ENCODE results near the gene PHF2. TPM values are rescaled to one million over a fixed set of nuclear protein-coding genes. Genes with fewer than 3 reads are reported as not detected.

PHF2 gene
- 10 to 100 TPM in 3 of 4 donors, 1 to 10 TPM in 1; 8.6 to 21.2 (median 12.8) TPM for polyA plus RNA-seq
- long read RNA-seq, donor 1, result 0 reads
- long read RNA-seq, donor 2, result 0 reads
- long read RNA-seq, donor 3, result 0 reads
- long read RNA-seq, donor 4, result 0 reads
- long read RNA-seq, donor 5, full-length matches to known transcripts, result 1 of 1 reads
- long read RNA-seq, donor 5, partial matches to known transcripts, result 0 of 1 reads
- long read RNA-seq, donor 5, other reads (novel, unspliced or antisense), result 0 of 1 reads
- long read RNA-seq, donor 6, result 0 reads
- long read RNA-seq, donor 7, result 0 reads
- long read RNA-seq, donor 8, result 0 reads
- long read RNA-seq, donor 9, result 0 reads
- long read RNA-seq, donor 10, result 0 reads

GRCh38 chr9:93576258-93577077 lies at the start of gene PHF2:
Gene PHF2 (plus strand): TSS chr9:93576584. CDS start chr9:93576774, 190 bp downstream.
- Histone ChIP-seq H3K4me1 (ENCODE audit: control insufficient read depth in 3 of 3, insufficient read depth in 2 of 3, low read depth in 1 of 3, low read length in 2 of 3) (peaks cover 3 to 36% (median 9%) of the 10 kb centered on the region in 3 donors), H3K27ac (ENCODE audit: low read depth in 1 of 3, low read length in 2 of 3) (peak within 1 kb of the TSS; percentile 71 to 91 (median 78)), H3K9me3 (ENCODE audit: control insufficient read depth in 2 of 2, insufficient read depth in 1 of 2, low read depth in 1 of 2, low read length in 1 of 2) (no peaks in the 10 kb centered on the region), H3K27me3 (ENCODE audit: control insufficient read depth in 3 of 3, insufficient read depth in 3 of 3, low read length in 3 of 3) (no peaks in the 10 kb centered on the region), H3K36me3 (ENCODE audit: control insufficient read depth in 3 of 3, insufficient read depth in 2 of 3, low read depth in 1 of 3, low read length in 3 of 3) (peaks cover 0 to 3% (median 0%) of the 10 kb centered on the region in 3 donors), H3K4me3 (ENCODE audit: low read depth in 1 of 3, low read length in 3 of 3) (peak within 1 kb of the TSS; percentile 59 to 92 (median 77))
- FAIRE-seq (no peak), DNase-seq (peak in 1 of 2 donors; percentile 74)
- WGBS, 3 donors, result 1 to 3% (median 1%) methylated on average over 24 to 140 of the region's 140 CpGs

- Histone ChIP-seq H3K36me3 (ENCODE audit: control insufficient read depth in 3 of 3, insufficient read depth in 2 of 3, low read depth in 1 of 3, low read length in 3 of 3) (peaks cover 7 to 47% (median 12%) of the 10 kb centered on the region in 3 donors), H3K4me1 (ENCODE audit: control insufficient read depth in 3 of 3, insufficient read depth in 2 of 3, low read depth in 1 of 3, low read length in 2 of 3) (no peaks in the 10 kb centered on the region), H3K4me3 (ENCODE audit: low read depth in 1 of 3, low read length in 3 of 3) (no peak overlapping the region), H3K27ac (ENCODE audit: low read depth in 1 of 3, low read length in 2 of 3) (no peak overlapping the region), H3K27me3 (ENCODE audit: control insufficient read depth in 3 of 3, insufficient read depth in 3 of 3, low read length in 3 of 3) (no peaks in the 10 kb centered on the region), H3K9me3 (ENCODE audit: control insufficient read depth in 2 of 2, insufficient read depth in 1 of 2, low read depth in 1 of 2, low read length in 1 of 2) (no peaks in the 10 kb centered on the region)
- DNase-seq (no peak), FAIRE-seq (no peak)
- WGBS, 3 donors, result 69 to 75% (median 74%) methylated on average over 3 of the region's 3 CpGs
These were observed 45.0 kb upstream of the PHF2 start for GRCh38 chr9:93531374-93531773.

DNA sequence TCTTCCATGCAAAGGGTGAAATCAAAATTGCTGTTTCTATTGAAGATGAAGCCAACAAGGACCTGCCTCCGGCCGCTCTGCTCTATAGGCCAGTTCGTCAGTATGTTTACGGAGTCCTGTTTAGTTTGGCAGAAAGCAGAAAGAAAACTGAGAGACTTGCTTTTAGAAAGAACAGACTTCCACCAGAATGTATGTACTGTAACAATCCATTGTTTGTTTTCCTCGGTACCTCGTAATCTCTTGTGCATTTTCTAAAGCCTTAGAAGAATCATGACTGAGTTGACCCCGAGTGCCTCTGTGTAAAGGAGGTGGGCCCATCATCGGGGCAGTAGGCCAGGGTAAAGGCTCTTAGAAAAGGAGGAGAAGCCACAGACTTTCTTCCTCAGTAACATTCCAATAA lies 44.2 kb upstream of the PHF2 start:
- Histone ChIP-seq H3K9me3 (ENCODE audit: control insufficient read depth in 2 of 2, insufficient read depth in 1 of 2, low read depth in 1 of 2, low read length in 1 of 2) (no peaks in the 10 kb centered on the region), H3K27me3 (ENCODE audit: control insufficient read depth in 3 of 3, insufficient read depth in 3 of 3, low read length in 3 of 3) (no peaks in the 10 kb centered on the region), H3K4me3 (ENCODE audit: low read depth in 1 of 3, low read length in 3 of 3) (no peak overlapping the region), H3K36me3 (ENCODE audit: control insufficient read depth in 3 of 3, insufficient read depth in 2 of 3, low read depth in 1 of 3, low read length in 3 of 3) (peaks cover 4 to 47% (median 12%) of the 10 kb centered on the region in 3 donors), H3K27ac (ENCODE audit: low read depth in 1 of 3, low read length in 2 of 3) (no peak overlapping the region), H3K4me1 (ENCODE audit: control insufficient read depth in 3 of 3, insufficient read depth in 2 of 3, low read depth in 1 of 3, low read length in 2 of 3) (no peaks in the 10 kb centered on the region)
- DNase-seq (no peak), FAIRE-seq (no peak)
- 74 to 90% (median 85%) methylated on average over 8 of the region's 8 CpGs for WGBS, 3 donors

- no peaks in the 10 kb centered on the region for H3K4me1 ChIP-seq (ENCODE audit: control insufficient read depth in 3 of 3, insufficient read depth in 2 of 3, low read depth in 1 of 3, low read length in 2 of 3)
- no peaks in the 10 kb centered on the region for H3K27me3 ChIP-seq (ENCODE audit: control insufficient read depth in 3 of 3, insufficient read depth in 3 of 3, low read length in 3 of 3)
- H3K36me3 ChIP-seq (ENCODE audit: control insufficient read depth in 3 of 3, insufficient read depth in 2 of 3, low read depth in 1 of 3, low read length in 3 of 3), result peaks cover 4 to 43% (median 8%) of the 10 kb centered on the region in 3 donors
- H3K4me3 ChIP-seq (ENCODE audit: low read depth in 1 of 3, low read length in 3 of 3), result no peak overlapping the region
- WGBS, 3 donors, result 84 to 94% (median 92%) methylated on average over 8 of the region's 8 CpGs
- H3K9me3 ChIP-seq (ENCODE audit: control insufficient read depth in 2 of 2, insufficient read depth in 1 of 2, low read depth in 1 of 2, low read length in 1 of 2), result no peaks in the 10 kb centered on the region
- no peak for FAIRE-seq
- no peak overlapping the region for H3K27ac ChIP-seq (ENCODE audit: low read depth in 1 of 3, low read length in 2 of 3)
- DNase-seq, result no peak
These were observed 42.5 kb upstream of the PHF2 start for GRCh38 chr9:93533863-93534262.

DNA sequence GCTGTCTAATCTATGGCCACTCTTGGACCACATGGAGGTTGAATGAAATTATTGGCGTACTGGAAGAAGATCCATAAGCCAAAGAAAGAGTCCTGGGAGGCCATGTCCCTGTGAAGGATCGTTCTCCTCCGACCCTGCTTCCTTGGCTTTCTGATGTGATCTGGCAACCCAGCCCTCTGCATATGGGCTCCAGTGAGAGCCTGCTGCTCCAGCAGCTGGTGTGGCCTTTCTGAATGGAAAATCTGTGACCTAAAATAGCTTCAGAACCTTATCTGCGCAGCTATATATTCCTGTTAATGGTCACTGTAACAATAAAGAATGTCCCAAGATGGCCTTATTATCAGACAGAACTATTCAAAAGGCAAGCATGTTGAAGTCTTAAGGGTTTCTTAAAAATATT lies 40.2 kb upstream of the PHF2 start:
- Histone ChIP-seq H3K27me3 (ENCODE audit: control insufficient read depth in 3 of 3, insufficient read depth in 3 of 3, low read length in 3 of 3) (no peaks in the 10 kb centered on the region), H3K36me3 (ENCODE audit: control insufficient read depth in 3 of 3, insufficient read depth in 2 of 3, low read depth in 1 of 3, low read length in 3 of 3) (peaks cover 4 to 51% (median 10%) of the 10 kb centered on the region in 3 donors), H3K9me3 (ENCODE audit: control insufficient read depth in 2 of 2, insufficient read depth in 1 of 2, low read depth in 1 of 2, low read length in 1 of 2) (no peaks in the 10 kb centered on the region), H3K4me1 (ENCODE audit: control insufficient read depth in 3 of 3, insufficient read depth in 2 of 3, low read depth in 1 of 3, low read length in 2 of 3) (no peaks in the 10 kb centered on the region), H3K4me3 (ENCODE audit: low read depth in 1 of 3, low read length in 3 of 3) (no peak overlapping the region), H3K27ac (ENCODE audit: low read depth in 1 of 3, low read length in 2 of 3) (no peak overlapping the region)
- no peak for FAIRE-seq
- 90 to 99% (median 94%) methylated on average over 4 of the region's 4 CpGs for WGBS, 3 donors
- DNase-seq, result no peak

GRCh38 chr9:93536874-93537273 lies 39.5 kb upstream of the PHF2 start:
- no peak overlapping the region for H3K27ac ChIP-seq (ENCODE audit: low read depth in 1 of 3, low read length in 2 of 3)
- H3K27me3 ChIP-seq (ENCODE audit: control insufficient read depth in 3 of 3, insufficient read depth in 3 of 3, low read length in 3 of 3), result no peaks in the 10 kb centered on the region
- no peaks in the 10 kb centered on the region for H3K4me1 ChIP-seq (ENCODE audit: control insufficient read depth in 3 of 3, insufficient read depth in 2 of 3, low read depth in 1 of 3, low read length in 2 of 3)
- no peaks in the 10 kb centered on the region for H3K9me3 ChIP-seq (ENCODE audit: control insufficient read depth in 2 of 2, insufficient read depth in 1 of 2, low read depth in 1 of 2, low read length in 1 of 2)
- FAIRE-seq, result no peak
- no peak overlapping the region for H3K4me3 ChIP-seq (ENCODE audit: low read depth in 1 of 3, low read length in 3 of 3)
- no peak for DNase-seq
- WGBS, 3 donors, result 73 to 81% (median 80%) methylated on average over 9 of the region's 9 CpGs
- H3K36me3 ChIP-seq (ENCODE audit: control insufficient read depth in 3 of 3, insufficient read depth in 2 of 3, low read depth in 1 of 3, low read length in 3 of 3), result peaks cover 4 to 50% (median 8%) of the 10 kb centered on the region in 3 donors

DNA sequence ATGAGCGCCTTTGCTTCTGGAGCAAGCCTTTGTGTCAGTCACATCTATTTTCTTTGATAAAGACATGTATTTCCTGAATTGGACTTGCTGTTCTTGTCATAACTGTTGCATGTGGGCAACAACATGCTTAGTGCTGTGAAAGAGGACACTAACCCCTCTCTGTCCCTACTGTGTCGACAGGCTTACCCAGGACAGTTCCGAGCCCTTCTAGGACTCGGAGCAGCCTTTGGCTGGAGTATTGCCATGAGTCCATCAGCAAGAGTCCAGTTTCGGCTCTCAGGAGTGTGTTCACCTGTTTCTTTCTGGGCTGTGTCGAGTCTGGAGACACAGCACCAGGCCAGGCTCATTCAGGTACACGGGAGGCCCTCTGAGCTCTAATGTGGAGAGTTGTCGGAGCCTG lies 36.1 kb upstream of the PHF2 start:
- no peaks in the 10 kb centered on the region for H3K9me3 ChIP-seq (ENCODE audit: control insufficient read depth in 2 of 2, insufficient read depth in 1 of 2, low read depth in 1 of 2, low read length in 1 of 2)
- peaks cover 9 to 45% (median 17%) of the 10 kb centered on the region in 3 donors for H3K36me3 ChIP-seq (ENCODE audit: control insufficient read depth in 3 of 3, insufficient read depth in 2 of 3, low read depth in 1 of 3, low read length in 3 of 3)

GRCh38 chr9:93541005-93541404 lies 35.4 kb upstream of the PHF2 start:
- H3K27me3 ChIP-seq (ENCODE audit: control insufficient read depth in 3 of 3, insufficient read depth in 3 of 3, low read length in 3 of 3), result no peaks in the 10 kb centered on the region
- WGBS, 3 donors, result 92 to 94% (median 93%) methylated on average over 4 of the region's 4 CpGs
- no peaks in the 10 kb centered on the region for H3K9me3 ChIP-seq (ENCODE audit: control insufficient read depth in 2 of 2, insufficient read depth in 1 of 2, low read depth in 1 of 2, low read length in 1 of 2)
- peaks cover 7 to 46% (median 17%) of the 10 kb centered on the region in 3 donors for H3K36me3 ChIP-seq (ENCODE audit: control insufficient read depth in 3 of 3, insufficient read depth in 2 of 3, low read depth in 1 of 3, low read length in 3 of 3)
- H3K4me1 ChIP-seq (ENCODE audit: control insufficient read depth in 3 of 3, insufficient read depth in 2 of 3, low read depth in 1 of 3, low read length in 2 of 3), result no peaks in the 10 kb centered on the region
- FAIRE-seq (no peak), DNase-seq (no peak)
- H3K27ac ChIP-seq (ENCODE audit: low read depth in 1 of 3, low read length in 2 of 3), result no peak overlapping the region
- no peak overlapping the region for H3K4me3 ChIP-seq (ENCODE audit: low read depth in 1 of 3, low read length in 3 of 3)

More for the DNA sequence above, 36.1 kb upstream of the PHF2 start:
- Histone ChIP-seq H3K27ac (ENCODE audit: low read depth in 1 of 3, low read length in 2 of 3) (no peak overlapping the region), H3K4me1 (ENCODE audit: control insufficient read depth in 3 of 3, insufficient read depth in 2 of 3, low read depth in 1 of 3, low read length in 2 of 3) (no peaks in the 10 kb centered on the region), H3K4me3 (ENCODE audit: low read depth in 1 of 3, low read length in 3 of 3) (no peak overlapping the region), H3K27me3 (ENCODE audit: control insufficient read depth in 3 of 3, insufficient read depth in 3 of 3, low read length in 3 of 3) (no peaks in the 10 kb centered on the region)
- FAIRE-seq (no peak), DNase-seq (no peak)
- WGBS, 3 donors, result 94 to 96% (median 96%) methylated on average over 8 of the region's 8 CpGs

Measured in small intestine (tissue), 16 donors.